ENCODE data around the gene BTG1.

BTG1 gene

GRCh38 chr12:92124689-92125029 is 21.0 kb downstream of the BTG1 start:
- H3K79me2 ChIP-seq (ENCODE audit: insufficient read depth, low read length), result peaks cover 91% of the 10 kb centered on the region
- ATAC-seq (ENCODE audit: insufficient read depth, low read depth), result no peak
- peaks cover 13% of the 10 kb centered on the region for H3K9me3 ChIP-seq (ENCODE audit: insufficient read depth, low read length, severe bottlenecking)
- peaks cover 34% of the 10 kb centered on the region for H3K36me3 ChIP-seq (ENCODE audit: insufficient read depth, low read length)
- DNase-seq, result no peak
- no peaks in the 10 kb centered on the region for H3K27me3 ChIP-seq (ENCODE audit: insufficient read depth, low read length, poor library complexity)
- no peaks in the 10 kb centered on the region for H3K4me1 ChIP-seq (ENCODE audit: insufficient read depth, low read length)
- no peak overlapping the region for H3K4me2 ChIP-seq (ENCODE audit: insufficient read depth, low read length)
- no peak overlapping the region for H3K27ac ChIP-seq (ENCODE audit: low read length)
- H4K20me1 ChIP-seq (ENCODE audit: insufficient read depth, low read length), result peaks cover 3% of the 10 kb centered on the region; the same call in 1 of the 2 replicates
- no peak overlapping the region for H3K4me3 ChIP-seq (ENCODE audit: low read depth in 1 of 2, low read length in 2 of 2)
- TF ChIP-seq CTCF (IDR thresholded peaks at IDR 0.05; ENCODE audit: borderline replicate concordance, extremely low read depth, low read length, poor library complexity, severe bottlenecking) (no peak), EZH2 (IDR thresholded peaks at IDR 0.05; ENCODE audit: borderline replicate concordance, low read depth, low read length, severe bottlenecking) (no peak)
- H3K9ac ChIP-seq (ENCODE audit: low read depth, low read length), result no peak overlapping the region
- H2AFZ ChIP-seq (ENCODE audit: low read depth, low read length), result no peak overlapping the region

- DNase-seq, result no peak
- Histone ChIP-seq H3K9ac (ENCODE audit: low read depth, low read length) (no peak overlapping the region), H3K4me1 (ENCODE audit: insufficient read depth, low read length) (0 out of 2 replicates have a peak, but pooled peaks cover 4% of the 10 kb centered on the region), H3K79me2 (ENCODE audit: insufficient read depth, low read length) (peaks cover 91% of the 10 kb centered on the region), H3K36me3 (ENCODE audit: insufficient read depth, low read length) (peaks cover 33% of the 10 kb centered on the region), H3K27me3 (ENCODE audit: insufficient read depth, low read length, poor library complexity) (no peaks in the 10 kb centered on the region), H2AFZ (ENCODE audit: low read depth, low read length) (no peak overlapping the region), H4K20me1 (ENCODE audit: insufficient read depth, low read length) (no peaks in the 10 kb centered on the region), H3K4me2 (ENCODE audit: insufficient read depth, low read length) (no peak overlapping the region), H3K4me3 (ENCODE audit: low read depth in 1 of 2, low read length in 2 of 2) (no peak overlapping the region), H3K27ac (ENCODE audit: low read length) (no peak overlapping the region), H3K9me3 (ENCODE audit: insufficient read depth, low read length, severe bottlenecking) (peaks cover 13% of the 10 kb centered on the region)
- ATAC-seq (ENCODE audit: insufficient read depth, low read depth), result no peak
- TF ChIP-seq EZH2 (IDR thresholded peaks at IDR 0.05; ENCODE audit: borderline replicate concordance, low read depth, low read length, severe bottlenecking) (no peak), CTCF (IDR thresholded peaks at IDR 0.05; ENCODE audit: borderline replicate concordance, extremely low read depth, low read length, poor library complexity, severe bottlenecking) (no peak)
These were observed 21.6 kb downstream of the BTG1 start for GRCh38 chr12:92123780-92124688.

- no peak for DNase-seq
- no peaks in the 10 kb centered on the region for H4K20me1 ChIP-seq (ENCODE audit: insufficient read depth, low read length)
- H3K27me3 ChIP-seq (ENCODE audit: insufficient read depth, low read length, poor library complexity), result no peaks in the 10 kb centered on the region
- no peak for ATAC-seq (ENCODE audit: insufficient read depth, low read depth)
- H3K4me1 ChIP-seq (ENCODE audit: insufficient read depth, low read length), result 0 out of 2 replicates have a peak, but pooled peaks cover 7% of the 10 kb centered on the region
- H3K27ac ChIP-seq (ENCODE audit: low read length), result no peak overlapping the region
- H3K9ac ChIP-seq (ENCODE audit: low read depth, low read length), result no peak overlapping the region
- H3K9me3 ChIP-seq (ENCODE audit: insufficient read depth, low read length, severe bottlenecking), result peaks cover 13% of the 10 kb centered on the region
- H3K36me3 ChIP-seq (ENCODE audit: insufficient read depth, low read length), result peaks cover 26% of the 10 kb centered on the region
- no peak for TF ChIP-seq CTCF (IDR thresholded peaks at IDR 0.05; ENCODE audit: borderline replicate concordance, extremely low read depth, low read length, poor library complexity, severe bottlenecking)
- no peak overlapping the region for H3K4me2 ChIP-seq (ENCODE audit: insufficient read depth, low read length)
- no peak overlapping the region for H3K4me3 ChIP-seq (ENCODE audit: low read depth in 1 of 2, low read length in 2 of 2)
- H2AFZ ChIP-seq (ENCODE audit: low read depth, low read length), result no peak overlapping the region
- peaks cover 89% of the 10 kb centered on the region for H3K79me2 ChIP-seq (ENCODE audit: insufficient read depth, low read length)
These were observed 22.5 kb downstream of the BTG1 start for GRCh38 chr12:92122941-92123779.

All from DND-41 (cell line).